NCI-H1436 treated with DMSO at 0.1 percent for 48 hours (cell line): ENCODE measurements around the gene ORC3.
"Not testable (repeated sequence)": the region's sequence is repeated elsewhere in the genome, so short reads cannot be mapped to it uniquely, and the experiment has no call there.

Experiments used
- DNase-seq: peaks from one replicate; lab custom pipeline; 2025; lab: John Stamatoyannopoulos, UW

The ORC3 gene

DNA sequence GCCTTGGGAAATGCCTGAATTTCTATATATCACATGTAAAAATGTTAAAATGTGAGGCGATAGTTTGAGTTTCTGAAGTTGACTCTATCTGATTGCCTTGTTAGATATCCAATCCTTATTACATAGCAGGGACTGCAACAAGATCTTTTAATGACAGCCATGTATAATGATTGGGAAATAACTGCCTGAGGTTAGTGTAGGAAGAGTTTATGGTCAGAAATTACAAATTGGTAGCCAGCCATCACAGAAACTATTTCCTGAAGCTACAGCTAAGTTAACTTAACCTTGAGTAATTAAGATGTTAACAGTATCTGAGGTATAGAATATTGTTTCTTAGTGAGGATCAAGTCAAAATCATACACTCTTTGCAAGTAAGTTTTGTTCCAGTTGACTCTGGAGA is 71.1 kb downstream of the ORC3 start:
- DNase-seq, result no peak

DNA sequence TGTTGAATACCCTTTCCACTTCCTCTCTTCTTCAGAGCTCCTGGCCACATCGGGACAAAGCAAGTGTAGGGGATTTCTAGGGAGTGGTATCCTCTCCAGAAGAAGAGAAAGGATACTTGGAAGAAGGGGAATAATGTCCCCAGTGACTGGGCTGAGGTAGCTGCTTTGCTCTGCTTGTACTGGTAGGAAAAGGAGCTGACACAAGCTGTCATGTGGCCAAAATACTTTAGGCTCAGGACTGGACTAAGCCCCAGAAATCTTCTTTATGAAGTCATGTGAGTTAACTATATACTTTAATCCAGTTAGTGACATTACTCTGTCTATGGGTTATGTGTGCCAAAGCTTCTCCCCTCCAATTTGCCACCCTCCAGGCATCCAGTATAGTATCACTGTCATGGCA is 71.6 kb downstream of the ORC3 start:
- DNase-seq, result no peak

DNA sequence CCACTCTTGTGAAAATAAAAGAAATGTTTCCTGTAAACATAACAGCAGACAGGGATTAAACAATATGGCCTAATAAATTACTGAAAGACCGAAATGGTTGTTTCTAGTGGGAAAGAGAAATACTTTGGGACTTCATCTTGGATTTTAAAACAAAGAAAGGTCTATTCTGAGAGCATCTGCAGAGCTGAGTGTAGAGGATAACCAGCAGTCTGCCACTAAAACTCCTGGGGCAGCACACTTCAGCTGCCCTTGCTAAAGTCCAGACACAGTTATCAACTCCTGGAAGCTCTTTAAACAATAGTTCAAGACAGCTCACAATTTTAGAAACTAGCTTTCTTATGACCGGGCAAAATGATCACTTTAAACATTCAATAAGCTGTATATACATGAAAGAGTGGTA is 73.5 kb downstream of the ORC3 start:
- DNase-seq, result no peak

DNA sequence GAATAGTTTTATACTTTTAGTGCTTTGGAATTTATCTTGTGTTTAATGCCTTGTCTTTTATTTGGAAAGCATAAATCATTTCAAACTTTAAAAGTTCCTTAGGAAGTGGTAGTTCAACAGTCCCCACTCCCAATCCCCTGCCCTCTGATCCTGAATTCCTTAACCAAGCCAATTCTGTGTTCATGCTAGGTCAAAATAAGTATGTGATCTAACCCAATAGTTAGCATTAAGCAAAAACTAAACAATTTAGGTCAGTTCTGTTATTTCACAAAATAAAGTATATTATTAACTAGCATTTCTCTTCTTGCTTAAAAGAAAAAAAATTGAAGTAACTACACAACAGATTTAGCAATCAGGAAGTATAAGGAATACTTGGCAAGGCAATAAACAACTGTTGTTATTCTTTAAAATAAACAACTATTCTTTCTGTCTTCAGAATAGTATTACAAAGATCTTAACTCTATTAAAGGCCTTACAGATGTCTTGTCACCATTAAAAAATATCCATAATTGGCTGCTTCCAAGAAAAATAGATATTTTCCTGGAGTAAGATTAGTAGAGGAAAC is 75.1 kb downstream of the ORC3 start:
- DNase-seq, result no peak

DNA sequence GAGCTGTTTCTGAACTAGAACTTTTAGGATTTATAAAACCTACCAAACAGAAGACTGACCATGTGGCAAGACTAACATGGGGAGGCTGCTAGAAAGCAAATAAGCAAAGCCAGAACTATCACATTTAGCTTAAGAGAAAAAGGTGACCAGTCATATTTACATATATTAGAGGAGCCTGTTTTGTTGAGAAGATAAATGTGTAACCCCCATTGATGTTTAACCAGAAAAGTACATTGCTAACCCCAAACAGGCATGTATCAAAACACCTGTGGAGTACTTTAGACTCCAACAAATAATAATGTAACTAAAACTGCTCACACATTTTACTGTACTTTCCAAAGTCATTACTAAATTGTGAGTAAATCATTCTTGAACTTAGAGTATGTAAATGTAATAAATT is 77.1 kb downstream of the ORC3 start:
- no peak for DNase-seq

DNA sequence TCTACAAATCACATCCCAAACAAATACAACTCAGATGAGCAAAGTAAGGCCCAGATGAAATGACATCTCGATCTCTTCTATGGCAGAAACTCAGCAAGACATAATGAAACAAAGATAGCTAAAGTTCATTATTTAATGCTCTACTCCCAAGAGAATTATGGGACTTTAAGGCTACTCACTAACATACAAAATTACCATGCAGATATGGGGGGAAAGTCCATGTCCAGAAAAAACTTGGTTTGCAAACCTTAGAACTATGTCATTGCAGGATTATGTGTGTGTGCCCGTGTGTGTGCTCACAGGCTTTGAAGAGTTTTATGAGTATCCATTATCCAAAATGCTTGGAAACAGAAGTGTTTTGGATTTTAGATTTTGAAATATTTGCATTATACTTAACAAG is 78.1 kb downstream of the ORC3 start:
- no peak for DNase-seq

DNA sequence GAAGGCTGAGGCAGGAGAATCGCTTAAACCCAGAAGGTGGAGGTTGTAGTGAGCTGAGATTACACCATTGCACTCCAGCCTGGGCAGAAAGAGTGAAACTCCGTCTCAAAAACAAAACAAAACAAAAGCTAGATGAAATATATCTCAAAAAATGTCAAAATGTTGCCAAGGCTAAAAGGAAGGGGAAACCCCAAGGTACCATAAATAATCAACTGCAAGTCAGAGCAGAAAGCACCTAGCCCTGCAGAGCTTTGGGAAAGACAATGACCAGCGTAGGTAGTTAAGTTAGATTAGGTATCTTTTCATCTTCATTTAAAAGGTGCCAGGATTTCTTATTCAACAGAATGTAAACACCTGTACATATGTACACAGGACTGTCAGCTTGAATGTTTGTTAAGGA is 79.1 kb downstream of the ORC3 start:
- no peak for DNase-seq

DNA sequence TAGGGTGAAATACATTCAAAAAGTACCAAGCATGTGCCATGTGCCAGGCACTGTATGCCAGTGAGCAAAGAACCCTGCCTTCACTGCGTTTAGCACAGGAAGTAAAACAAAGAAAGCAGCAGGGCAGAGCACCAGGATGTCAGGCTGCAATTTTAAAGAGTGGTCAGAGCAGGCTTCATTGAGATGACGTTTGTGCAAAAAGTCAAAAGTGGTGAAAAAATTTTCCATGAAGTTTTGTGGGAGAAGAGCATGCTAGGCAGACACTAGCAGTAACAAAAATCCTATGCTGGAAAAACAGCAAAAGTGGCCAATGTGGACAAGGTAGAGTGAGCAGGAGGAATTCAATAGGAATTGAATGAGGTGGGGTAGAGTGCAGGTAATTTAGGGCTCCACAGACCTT is 80.8 kb downstream of the ORC3 start:
- DNase-seq, result no peak

DNA sequence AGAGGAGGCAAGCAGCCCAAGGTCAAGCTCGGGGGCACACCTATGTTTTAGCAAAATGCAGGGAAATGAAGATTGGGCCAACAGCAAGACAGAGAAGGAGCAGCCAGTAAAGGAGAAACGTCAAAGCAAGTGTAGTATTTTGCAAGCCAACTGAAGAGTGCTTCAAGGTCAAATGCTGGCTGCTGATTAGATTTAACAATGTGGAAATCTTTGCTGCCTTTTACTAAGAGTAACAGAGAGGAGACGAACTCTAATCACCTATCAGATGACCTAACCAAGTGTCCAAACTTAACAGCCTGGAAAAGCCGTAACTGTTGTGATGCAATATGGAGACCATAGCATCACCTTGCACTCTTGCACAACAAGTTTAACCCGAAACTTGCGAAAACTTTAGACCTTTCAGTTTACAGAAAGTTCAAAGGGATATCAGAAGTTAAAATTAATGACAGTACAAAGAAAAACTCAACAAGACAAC is 81.7 kb downstream of the ORC3 start:
- no peak for DNase-seq

DNA sequence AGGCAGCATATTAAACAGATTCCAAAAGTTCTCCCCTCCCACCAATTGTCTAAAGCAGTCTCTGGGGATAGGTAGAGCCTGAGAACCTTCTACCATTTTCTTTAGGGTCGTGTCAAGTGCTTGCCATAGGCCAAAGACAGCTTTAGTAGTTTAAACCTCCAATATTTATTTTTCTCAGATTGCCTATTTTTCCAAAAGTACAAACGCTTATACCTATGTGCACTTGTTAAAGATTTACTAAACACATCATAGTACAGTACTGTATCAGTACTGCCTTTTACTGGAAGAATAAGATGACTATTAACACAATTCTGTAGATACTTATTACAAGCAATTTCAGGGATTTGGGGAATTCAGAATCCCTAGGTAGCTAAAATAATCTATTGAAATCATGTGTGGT is 82.7 kb downstream of the ORC3 start:
- no peak for DNase-seq

DNA sequence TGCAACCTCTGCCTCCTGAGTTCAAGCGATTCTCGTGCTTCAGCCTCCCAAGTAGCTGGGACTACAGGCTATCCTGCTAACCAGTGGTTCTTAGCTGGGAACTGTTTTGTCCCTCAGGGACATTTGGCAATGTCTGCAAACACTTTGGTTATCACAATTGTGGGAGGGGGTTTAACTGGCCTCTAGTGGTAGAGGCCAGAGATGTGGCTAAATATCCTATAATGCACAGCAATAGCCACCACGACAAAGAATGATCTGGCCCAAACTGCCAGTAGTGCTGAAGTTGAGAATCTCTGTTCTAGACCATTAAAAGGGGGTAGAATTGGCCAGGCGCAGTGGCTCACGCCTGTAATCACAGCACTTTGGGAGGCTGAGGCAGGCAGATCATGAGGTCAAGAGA is 83.3 kb downstream of the ORC3 start:
- no peak for DNase-seq

DNA sequence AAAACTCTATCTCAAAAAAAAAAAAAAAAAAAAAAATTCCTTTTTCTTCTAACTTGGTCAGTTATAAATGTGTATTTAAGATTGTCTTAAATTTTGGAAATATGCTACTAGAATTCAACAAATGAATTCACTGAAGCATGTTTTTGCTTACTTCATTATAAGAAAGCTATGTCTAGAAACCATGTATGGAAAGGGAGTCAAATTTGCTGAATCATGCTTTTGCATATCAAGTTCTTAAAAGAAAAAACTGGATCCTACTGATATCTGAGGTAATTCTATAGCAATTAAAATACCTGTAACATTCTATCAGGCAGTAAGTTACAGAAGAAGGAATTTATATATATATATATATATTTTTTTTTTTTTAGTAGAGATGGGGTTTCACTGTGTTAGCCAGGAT is 84.4 kb downstream of the ORC3 start:
- no peak for DNase-seq

DNA sequence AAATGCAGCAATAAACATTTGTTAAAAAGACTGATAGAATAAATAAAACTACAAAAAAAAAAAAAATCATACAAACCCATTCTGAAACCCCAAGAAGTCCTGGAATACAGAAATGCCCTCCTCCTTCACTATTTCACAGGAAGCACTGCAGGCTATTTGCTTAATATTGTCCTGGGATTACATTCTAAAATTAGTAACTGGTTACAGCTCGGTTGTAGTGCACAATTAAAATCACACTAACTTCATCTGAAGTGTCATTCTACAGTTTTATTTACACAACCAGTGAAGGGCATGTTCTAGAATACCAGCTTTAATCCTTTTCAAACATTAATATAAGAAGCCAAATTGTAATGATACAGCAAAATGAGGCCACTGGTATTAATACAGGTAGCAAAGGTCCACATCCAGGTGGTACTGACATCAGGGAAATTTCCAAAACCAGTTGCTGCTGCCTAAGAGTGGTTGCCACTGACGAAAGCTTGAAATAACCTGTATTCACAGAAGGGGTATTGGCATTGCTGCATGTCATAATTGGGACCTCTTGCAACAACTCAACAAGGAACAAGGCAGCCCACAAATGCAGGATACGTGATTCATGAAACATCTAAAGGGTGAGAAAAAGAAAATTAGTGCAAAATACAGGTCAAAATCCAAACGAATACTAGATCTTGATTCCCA is 85.2 kb downstream of the ORC3 start:
- DNase-seq, result peak; percentile 12

DNA sequence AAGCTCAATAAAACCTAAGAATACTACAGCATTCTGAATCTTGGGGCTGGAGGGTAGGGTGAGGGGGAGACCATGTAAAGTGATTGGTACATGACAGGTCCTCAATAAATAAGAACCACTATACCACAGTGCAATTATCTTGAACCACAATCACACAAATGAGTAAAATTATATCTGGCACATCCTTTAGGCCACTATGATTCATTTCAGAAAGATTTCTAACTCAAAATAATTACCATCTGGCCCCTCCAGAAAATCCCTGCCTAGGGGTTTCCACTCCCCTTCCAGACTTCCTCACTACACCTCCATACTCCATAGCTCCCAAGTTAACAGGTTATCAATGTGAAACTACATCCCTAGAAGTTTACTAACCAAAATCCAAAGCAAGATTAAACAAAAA is 92.4 kb downstream of the ORC3 start:
- DNase-seq, result no peak

DNA sequence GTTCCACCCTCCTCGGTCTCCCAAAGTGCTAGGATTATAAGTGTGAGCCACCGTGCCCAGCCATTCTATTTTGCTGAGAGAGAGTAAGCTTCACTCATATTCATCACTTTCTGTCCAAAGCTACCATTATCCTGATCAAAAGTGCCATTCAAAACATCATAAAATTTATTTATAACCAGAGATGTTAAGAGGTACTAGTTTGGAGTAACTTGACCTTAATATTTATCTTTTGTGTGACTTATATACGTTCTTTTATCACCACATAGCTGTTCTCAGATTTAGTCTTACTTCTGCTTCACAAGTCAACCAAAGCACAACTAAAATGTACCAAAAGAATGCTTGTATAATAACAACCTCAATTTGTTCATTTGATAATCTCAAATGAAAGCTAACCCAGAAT is 94.0 kb downstream of the ORC3 start:
- no peak for DNase-seq

DNA sequence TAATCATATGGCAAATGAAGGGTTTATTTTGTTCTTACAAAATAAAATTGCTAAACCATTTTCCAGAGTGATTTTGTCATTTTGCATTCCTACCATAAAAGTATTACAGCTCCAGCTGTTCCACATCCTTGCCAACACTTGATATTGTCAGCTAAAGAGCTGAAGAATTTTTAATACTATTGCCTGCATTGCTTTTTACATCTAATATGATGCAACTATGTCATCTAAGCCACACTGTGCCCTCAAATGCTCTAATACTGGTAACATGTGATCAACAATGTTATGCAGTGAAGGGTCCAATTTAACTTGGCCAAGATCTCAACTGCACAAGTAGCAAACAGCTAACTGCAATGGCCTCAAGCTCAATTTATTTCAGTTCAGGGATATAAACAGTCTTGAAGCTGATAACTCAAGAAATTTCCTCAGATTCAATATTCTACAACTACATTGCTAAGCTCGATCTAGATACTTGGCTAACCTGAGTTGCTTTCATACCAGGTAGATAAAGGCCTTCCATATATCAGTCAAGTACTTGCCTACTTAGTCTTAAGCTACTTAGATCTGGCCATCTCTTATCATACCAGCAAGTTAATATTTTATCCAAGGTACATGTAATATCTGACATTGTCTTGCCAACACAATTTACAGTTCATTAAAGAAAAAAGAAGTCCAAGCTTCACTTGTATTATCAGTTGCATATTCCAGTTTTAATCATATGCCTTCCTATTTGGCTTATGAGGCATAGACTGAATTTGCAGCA is 95.1 kb downstream of the ORC3 start:
- no peak for DNase-seq

DNA sequence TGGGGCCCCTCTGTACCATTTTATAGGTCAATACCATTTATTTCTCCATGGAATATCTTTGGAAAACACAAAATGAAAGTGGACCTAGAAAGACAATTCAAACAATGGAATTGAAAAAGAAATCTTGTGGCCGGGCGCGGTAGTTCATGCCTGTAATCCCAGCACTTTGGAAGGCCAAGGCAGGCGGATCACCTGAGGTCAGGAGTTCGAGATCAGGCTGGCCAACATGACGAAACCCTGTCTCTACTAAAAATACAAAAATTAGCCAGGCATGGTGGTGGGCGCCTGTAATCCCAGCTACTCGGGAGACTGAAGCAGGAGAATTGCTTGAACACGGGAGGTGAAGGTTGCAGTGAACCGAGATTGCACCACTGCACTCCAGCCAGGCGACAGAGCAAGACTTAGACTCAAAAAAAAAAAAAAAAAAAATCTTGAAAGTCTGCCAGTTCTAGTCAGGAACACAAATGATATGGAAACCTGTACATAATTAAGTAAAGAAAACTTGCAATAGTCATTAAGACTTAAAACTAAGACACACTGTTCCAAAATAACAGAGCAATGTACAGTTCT is 96.8 kb downstream of the ORC3 start:
- not testable (repeated sequence) for DNase-seq

DNA sequence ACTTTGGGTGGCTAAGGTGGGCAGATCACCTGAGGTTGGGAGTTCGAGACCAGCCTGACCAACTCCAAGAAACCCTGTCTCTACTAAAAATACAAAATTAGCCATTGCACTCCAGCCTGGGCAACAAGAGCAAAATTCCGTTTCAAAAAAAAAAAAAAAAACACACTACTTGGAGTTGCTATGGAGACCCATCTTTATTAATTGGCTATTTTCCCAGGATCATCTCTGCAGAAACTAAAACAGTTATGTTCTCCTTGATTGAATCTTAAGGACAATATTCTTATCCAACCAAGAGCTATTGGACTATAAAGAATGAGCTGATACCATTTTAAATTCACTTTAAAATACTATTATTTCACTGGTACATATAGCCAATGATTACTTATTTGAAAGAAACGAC is 97.4 kb downstream of the ORC3 start:
- no peak for DNase-seq

DNA sequence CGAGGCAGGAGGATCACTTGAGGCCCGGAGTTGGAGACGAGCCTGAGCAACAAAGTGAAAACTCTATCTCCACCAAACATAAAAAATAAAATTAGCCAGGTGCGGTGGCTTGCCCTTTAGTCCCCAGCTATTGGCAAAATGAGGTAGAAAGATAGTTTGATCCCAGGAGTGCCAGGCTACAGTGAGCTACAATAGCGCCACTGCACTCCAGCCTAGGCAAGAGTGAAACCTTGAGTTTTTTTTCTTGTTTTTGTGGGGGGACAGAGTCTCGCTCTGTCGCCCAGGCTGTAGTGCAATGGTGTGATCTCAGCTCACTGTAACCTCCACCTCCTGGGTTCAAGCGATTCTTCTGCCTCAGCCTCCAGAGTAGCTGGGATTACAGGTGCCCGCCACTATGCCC is 98.0 kb downstream of the ORC3 start:
- not testable (repeated sequence) for DNase-seq

DNA sequence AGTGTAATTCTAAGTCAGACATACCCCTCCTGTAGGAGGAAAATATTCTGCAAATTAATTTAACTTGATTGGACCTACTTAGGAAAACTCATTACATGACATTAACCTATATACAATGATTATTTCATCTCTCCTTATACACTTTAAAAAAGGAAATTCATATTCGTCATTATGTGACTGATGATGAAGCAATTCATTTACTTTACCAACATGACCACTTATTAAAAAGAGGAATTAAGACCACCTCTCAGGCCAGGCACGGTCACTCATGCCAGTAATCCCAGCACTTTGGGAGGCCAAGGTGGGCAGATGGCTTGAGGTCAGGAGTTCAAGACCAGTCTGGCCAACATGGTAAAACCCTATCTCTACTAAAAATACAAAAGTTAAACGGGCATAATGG is 100.5 kb downstream of the ORC3 start:
- no peak for DNase-seq

DNA sequence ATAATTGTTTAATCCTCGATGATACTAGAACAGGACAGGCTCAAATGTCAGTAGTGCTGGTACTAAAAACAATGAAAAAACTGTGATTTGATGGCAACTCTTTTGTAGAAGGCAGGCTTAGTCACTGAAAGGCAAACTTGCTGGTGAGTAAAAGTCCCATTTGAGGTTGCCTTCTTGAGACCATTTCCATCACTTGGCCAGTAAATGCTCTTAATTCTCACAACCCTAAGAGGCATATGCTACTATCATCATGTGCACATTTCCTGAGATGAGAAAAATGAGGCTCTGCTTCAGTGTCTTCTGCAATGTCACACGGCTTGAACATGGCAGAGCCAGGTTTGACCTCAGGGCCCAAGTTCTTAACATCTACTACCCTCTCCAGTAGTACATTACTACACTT is 102.2 kb downstream of the ORC3 start:
- DNase-seq, result no peak

DNA sequence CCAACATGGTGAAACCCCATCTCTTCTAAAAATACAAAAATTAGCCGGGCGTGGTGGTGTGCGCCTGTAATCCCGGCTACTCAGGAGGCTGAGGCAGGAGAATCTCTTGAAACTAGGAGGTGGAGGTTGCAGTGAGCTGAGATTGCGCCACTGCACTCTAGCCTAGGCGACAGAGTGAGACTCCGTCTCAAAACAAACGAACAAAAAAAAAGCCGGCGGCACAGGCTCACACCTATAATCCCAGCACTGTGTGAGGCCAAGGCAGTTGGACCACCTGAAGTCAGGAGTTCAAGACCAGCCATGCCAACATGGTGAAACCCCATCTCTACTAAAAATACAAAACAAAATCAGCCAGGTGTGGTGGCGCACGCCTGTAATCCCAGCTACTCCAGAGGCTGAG is 106.9 kb downstream of the ORC3 start:
- not testable (repeated sequence) for DNase-seq
